ENCODE measurements around the gene RPS6KA2. TPM values are rescaled to one million over a fixed set of nuclear protein-coding genes. Genes with fewer than 3 reads are reported as not detected.
"Not testable (repeated sequence)": the region's sequence is repeated elsewhere in the genome, so short reads cannot be mapped to it uniquely, and the experiment has no call there.

The RPS6KA2 gene
- total RNA-seq, 1 experiment from 2014 or later, result 18.5 TPM

DNA sequence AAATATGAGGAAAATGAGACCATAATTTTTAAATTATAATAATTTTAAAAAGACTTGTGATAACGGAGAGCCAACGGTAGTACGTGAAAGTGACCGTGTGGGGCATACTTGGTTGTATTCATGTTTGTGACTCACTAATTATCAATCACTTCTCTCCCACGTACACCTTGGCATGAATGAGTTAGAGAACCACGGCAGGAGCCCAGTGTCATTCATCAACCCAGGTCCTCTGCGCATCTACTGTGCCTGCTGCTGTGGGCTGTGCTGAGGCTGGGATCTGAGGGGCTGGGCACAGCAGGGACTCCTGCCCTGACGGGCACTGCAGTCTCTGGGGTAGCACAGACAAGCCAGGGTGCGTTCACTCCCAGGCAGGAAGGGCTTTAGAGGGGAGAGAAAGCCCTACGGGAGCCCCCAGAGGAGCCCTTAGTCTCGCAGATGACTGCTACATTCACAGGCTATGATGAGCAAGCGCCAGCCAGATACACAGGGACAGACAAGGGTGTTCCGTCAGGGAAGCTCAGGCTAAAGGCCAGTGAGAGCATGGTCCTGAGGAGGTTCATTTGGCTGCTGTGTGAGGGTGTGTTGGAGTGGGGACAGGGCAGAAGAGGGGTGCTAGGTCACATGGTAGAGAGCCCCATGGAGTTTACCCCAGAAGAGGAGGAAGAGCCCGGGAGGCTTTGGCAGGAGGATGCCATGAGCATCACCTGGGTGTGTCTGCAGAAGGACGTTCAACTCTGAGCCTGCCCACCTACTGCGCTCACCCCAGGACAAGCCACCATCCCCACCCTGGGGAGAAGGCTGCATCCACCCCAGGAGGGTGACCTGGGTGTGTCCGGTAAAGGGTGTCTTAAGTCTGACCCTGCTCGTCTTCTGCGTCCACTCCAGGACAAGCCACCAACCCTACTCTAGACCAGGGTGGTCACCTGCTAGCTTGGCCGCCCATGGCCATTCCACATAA is 8.2 kb upstream of the RPS6KA2 start:
- peaks cover 6% of the 10 kb centered on the region; the same call in 1 of the 2 replicates for H3K27me3 ChIP-seq (ENCODE audit: insufficient read depth, low read depth)
- H3K4me1 ChIP-seq (replicated peaks; ENCODE audit: insufficient read depth), result no peaks in the 10 kb centered on the region
- no peaks in the 10 kb centered on the region for H3K9me3 ChIP-seq (ENCODE audit: insufficient read depth, low read depth)
- H3F3A ChIP-seq (ENCODE audit: insufficient read depth, low read depth), result no peaks in the 10 kb centered on the region
- no peak for DNase-seq
- no peak overlapping the region for H3K27ac ChIP-seq
- no peaks in the 10 kb centered on the region for H3K79me2 ChIP-seq (ENCODE audit: low read depth)
- no peaks in the 10 kb centered on the region for H4K20me1 ChIP-seq (ENCODE audit: insufficient read depth)
- no peak overlapping the region for H2AFZ ChIP-seq
- H3K4me3 ChIP-seq, result no peak overlapping the region
- no TSS peak for BruUV-seq (replicated peaks)
- intact Hi-C loops (cut with micrococcal nuclease; ENCODE audit: unreplicated experiment), result no loop called here
- TF ChIP-seq EZH2 (IDR thresholded peaks at IDR 0.05; ENCODE audit: low read depth), result no peak
- TF ChIP-seq, protein P1, sequence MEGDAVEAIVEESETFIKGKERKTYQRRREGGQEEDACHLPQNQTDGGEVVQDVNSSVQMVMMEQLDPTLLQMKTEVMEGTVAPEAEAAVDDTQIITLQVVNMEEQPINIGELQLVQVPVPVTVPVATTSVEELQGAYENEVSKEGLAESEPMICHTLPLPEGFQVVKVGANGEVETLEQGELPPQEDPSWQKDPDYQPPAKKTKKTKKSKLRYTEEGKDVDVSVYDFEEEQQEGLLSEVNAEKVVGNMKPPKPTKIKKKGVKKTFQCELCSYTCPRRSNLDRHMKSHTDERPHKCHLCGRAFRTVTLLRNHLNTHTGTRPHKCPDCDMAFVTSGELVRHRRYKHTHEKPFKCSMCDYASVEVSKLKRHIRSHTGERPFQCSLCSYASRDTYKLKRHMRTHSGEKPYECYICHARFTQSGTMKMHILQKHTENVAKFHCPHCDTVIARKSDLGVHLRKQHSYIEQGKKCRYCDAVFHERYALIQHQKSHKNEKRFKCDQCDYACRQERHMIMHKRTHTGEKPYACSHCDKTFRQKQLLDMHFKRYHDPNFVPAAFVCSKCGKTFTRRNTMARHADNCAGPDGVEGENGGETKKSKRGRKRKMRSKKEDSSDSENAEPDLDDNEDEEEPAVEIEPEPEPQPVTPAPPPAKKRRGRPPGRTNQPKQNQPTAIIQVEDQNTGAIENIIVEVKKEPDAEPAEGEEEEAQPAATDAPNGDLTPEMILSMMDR (conservative IDR thresholded peaks at IDR 0.05), result no peak
- ChIA-PET POLR2A (ENCODE audit: unreplicated experiment) (no interaction called here), CTCF (no interaction called here)
- H3K36me3 ChIP-seq (ENCODE audit: low read depth), result no peaks in the 10 kb centered on the region
- H3K9me2 ChIP-seq (ENCODE audit: insufficient read depth), result no peaks in the 10 kb centered on the region
- H3K4me2 ChIP-seq, result no peak overlapping the region

DNA sequence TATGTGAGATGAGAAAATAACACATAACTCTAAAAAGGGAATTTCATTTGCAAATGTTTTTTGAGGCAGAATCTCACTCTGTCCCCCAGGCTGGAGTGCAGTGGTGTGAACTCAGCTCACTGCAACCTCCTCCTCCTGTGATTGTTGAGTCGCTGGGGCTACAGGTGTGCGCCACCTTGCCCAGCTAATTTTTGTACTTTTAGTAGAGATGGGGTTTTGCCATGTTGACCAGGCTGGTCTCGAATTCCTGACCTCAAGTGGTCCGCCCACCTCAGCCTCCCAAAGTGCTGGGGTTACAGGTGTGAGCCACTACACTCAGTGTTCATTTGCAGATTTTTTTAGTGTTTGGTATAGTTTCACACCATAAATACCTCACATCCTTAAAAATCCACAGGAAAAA is 7.5 kb upstream of the RPS6KA2 start:
- H3K36me3 ChIP-seq (ENCODE audit: low read depth); intact Hi-C loops (cut with micrococcal nuclease; ENCODE audit: unreplicated experiment); H3K4me2 ChIP-seq; H2AFZ ChIP-seq; H4K20me1 ChIP-seq (ENCODE audit: insufficient read depth); H3K9me2 ChIP-seq (ENCODE audit: insufficient read depth); H3K9me3 ChIP-seq (ENCODE audit: insufficient read depth, low read depth); BruUV-seq (replicated peaks); H3F3A ChIP-seq (ENCODE audit: insufficient read depth, low read depth); H3K27me3 ChIP-seq (ENCODE audit: insufficient read depth, low read depth); POLR2A ChIA-PET (ENCODE audit: unreplicated experiment); H3K27ac ChIP-seq; CTCF ChIA-PET; H3K79me2 ChIP-seq (ENCODE audit: low read depth); DNase-seq; H3K4me1 ChIP-seq (replicated peaks; ENCODE audit: insufficient read depth); H3K4me3 ChIP-seq: not testable (repeated sequence)

DNA sequence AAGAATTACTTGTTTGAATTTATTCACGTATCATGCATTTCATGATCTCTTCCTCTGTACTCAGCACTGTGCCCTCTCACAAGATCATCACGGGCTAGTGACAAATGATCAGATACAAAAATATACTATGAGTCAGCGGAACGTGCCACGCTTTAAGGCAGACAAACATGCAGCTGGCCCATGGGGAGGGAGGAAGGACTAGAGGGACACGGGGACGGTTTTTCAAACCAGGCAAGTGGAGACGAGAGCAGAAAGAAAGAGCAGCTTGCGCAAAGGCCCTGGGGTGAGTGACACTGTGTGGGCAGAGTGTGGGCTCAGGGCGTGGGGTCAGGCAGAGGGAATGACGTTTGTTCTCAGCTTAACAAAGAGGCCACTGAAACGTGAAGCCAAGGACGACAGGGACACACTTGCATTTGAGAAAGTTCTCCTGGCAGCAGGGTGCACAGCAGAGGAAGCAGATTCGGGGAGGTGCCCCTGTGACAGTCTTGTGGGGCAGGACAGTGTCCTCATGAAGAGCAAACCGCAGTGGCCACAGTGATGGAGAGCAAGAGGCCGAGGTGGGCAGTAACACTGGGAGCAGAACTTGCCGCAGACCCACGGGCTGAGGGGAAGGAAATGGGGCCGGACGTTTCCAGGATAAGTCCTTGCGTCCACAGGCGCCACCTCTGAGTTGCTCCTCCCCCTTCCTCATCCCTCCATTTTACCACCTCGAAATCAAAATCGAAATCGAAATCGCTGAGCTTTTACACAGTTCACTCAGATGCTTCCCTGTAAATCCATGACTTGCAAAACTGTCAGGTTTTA is 6.9 kb upstream of the RPS6KA2 start:
- Histone ChIP-seq H3K4me2 (no peak overlapping the region), H3K4me3 (no peak overlapping the region), H3K27me3 (ENCODE audit: insufficient read depth, low read depth) (peaks cover 6% of the 10 kb centered on the region; the same call in 1 of the 2 replicates), H3K27ac (no peak overlapping the region), H3K79me2 (ENCODE audit: low read depth) (no peaks in the 10 kb centered on the region), H3K9me3 (ENCODE audit: insufficient read depth, low read depth) (no peaks in the 10 kb centered on the region), H3K4me1 (replicated peaks; ENCODE audit: insufficient read depth) (peaks cover 2% of the 10 kb centered on the region), H4K20me1 (ENCODE audit: insufficient read depth) (no peaks in the 10 kb centered on the region), H2AFZ (no peak overlapping the region), H3K9me2 (ENCODE audit: insufficient read depth) (no peaks in the 10 kb centered on the region), H3F3A (ENCODE audit: insufficient read depth, low read depth) (no peaks in the 10 kb centered on the region), H3K36me3 (ENCODE audit: low read depth) (no peaks in the 10 kb centered on the region)
- BruUV-seq (replicated peaks), result no TSS peak
- intact Hi-C loops (cut with micrococcal nuclease; ENCODE audit: unreplicated experiment), result no loop called here
- no peak for DNase-seq
- CTCF ChIA-PET, result no interaction called here
- TF ChIP-seq EZH2 (IDR thresholded peaks at IDR 0.05; ENCODE audit: low read depth), result no peak
- TF ChIP-seq, protein P1 (conservative IDR thresholded peaks at IDR 0.05), result no peak
- POLR2A ChIA-PET (ENCODE audit: unreplicated experiment), result no interaction called here
